Caco-2 (cell line): ENCODE data around the gene REX1BD. TPM values are rescaled to one million over a fixed set of nuclear protein-coding genes. Genes with fewer than 3 reads are reported as not detected.

Source experiments
- BruUV-seq: library from RNA; stranded (reverse); fragments of 400-500 nt; replicated peaks from 2 replicates; lab custom pipeline; 2021; lab: Mats Ljungman, UMichigan
- CTCF ChIA-PET: fragments of 300-600 bp; sonication (Branson Sonifier 250); formaldehyde crosslinking; loops from one replicate; lab custom pipeline; 2022; ENCODE audit warnings: antibody characterized with exemption; lab: Charles Lee
- POLR2A ChIA-PET: fragments of 300-600 bp; sonication (Branson Sonifier 250); formaldehyde crosslinking; loops from one replicate; lab custom pipeline; 2022; ENCODE audit warnings: antibody characterized with exemption; lab: Charles Lee
- DNase-seq, 2 experiments: peaks; one replicate each; pipeline versions ENCODE4 v3.0.0 to v3.0.0-alpha.2; 2020 to 2022
- H3K27me3 ChIP-seq: replicated peaks from 2 replicates; pipeline ENCODE4 v1.6.0; 2011; ENCODE audit warnings: low read length; ENCODE audit not compliant: control insufficient read depth, insufficient read depth
- H3K36me3 ChIP-seq: 2 replicates; pipeline ENCODE4 v1.5.1; 2011; ENCODE audit warnings: low read length; ENCODE audit not compliant: control insufficient read depth, insufficient read depth
- H3K4me1 ChIP-seq: fragments of 250-450 bp; sonication (Bioruptor Pico); 2 replicates; pipeline ENCODE4 v1.5.1; 2020; ENCODE audit warnings: mild to moderate bottlenecking
- H3K4me3 ChIP-seq: 2 replicates; pipeline ENCODE4 v1.5.1; 2011; ENCODE audit warnings: low read depth, mild to moderate bottlenecking, control low read depth, low read length
- H3K9me3 ChIP-seq: fragments of 250-450 bp; sonication (Bioruptor Pico); 2 replicates; pipeline ENCODE4 v1.5.1; 2020; ENCODE audit warnings: mild to moderate bottlenecking, moderate library complexity
- H3K27ac Mint-ChIP-seq: one replicate; pipeline ENCODE4 v1.8.0; 2022; ENCODE audit warnings: mixed read lengths; ENCODE audit not compliant: unreplicated experiment
- H3K27me3 Mint-ChIP-seq: one replicate; pipeline ENCODE4 v1.8.0; 2022; ENCODE audit warnings: mixed read lengths; ENCODE audit not compliant: insufficient read depth, unreplicated experiment
- H3K36me3 Mint-ChIP-seq: one replicate; pipeline ENCODE4 v1.8.0; 2022; ENCODE audit warnings: mild to moderate bottlenecking, mixed read lengths; ENCODE audit not compliant: insufficient read depth, unreplicated experiment
- H3K4me1 Mint-ChIP-seq: one replicate; pipeline ENCODE4 v1.8.0; 2022; ENCODE audit warnings: low read depth, mixed read lengths; ENCODE audit not compliant: unreplicated experiment
- H3K4me3 Mint-ChIP-seq: one replicate; pipeline ENCODE4 v1.8.0; 2022; ENCODE audit warnings: mild to moderate bottlenecking, moderate library complexity, mixed read lengths; ENCODE audit not compliant: unreplicated experiment
- H3K9me3 Mint-ChIP-seq: one replicate; pipeline ENCODE4 v1.8.0; 2022; ENCODE audit warnings: mixed read lengths; ENCODE audit not compliant: unreplicated experiment
- intact Hi-C: fragments of 100-400 bp; cut with micrococcal nuclease; formaldehyde crosslinking; loops from one replicate; pipeline ENCODE4 v1.10.0; 2022; ENCODE audit not compliant: unreplicated experiment
- total RNA-seq: library from RNA; stranded (reverse); gene quantifications from 2 replicates; pipeline ENCODE4 v1.2.3, GENCODE V29; 2022
- TF ChIP-seq, protein P1 (sequence below), 2 experiments: fragments of 200-600 bp in 1 of 2; IDR thresholded peaks; 1 replicate in 1 of 2; 2 replicates in 1 of 2; pipeline versions ENCODE4 v1.5.1 to v1.8.0; 2011 to 2022; ENCODE audit warnings: antibody characterized with exemption in 1 of 2, control low read depth in 1 of 2, inconsistent platforms in 1 of 2, low read depth in 1 of 2, low read length in 1 of 2, mild to moderate bottlenecking in 1 of 2, moderate library complexity in 1 of 2; ENCODE audit not compliant: insufficient read depth in 1 of 2, severe bottlenecking in 1 of 2, unreplicated experiment in 1 of 2

Gene REX1BD
- total RNA-seq, 1 experiment from 2014 or later = 48.3 TPM

DNA sequence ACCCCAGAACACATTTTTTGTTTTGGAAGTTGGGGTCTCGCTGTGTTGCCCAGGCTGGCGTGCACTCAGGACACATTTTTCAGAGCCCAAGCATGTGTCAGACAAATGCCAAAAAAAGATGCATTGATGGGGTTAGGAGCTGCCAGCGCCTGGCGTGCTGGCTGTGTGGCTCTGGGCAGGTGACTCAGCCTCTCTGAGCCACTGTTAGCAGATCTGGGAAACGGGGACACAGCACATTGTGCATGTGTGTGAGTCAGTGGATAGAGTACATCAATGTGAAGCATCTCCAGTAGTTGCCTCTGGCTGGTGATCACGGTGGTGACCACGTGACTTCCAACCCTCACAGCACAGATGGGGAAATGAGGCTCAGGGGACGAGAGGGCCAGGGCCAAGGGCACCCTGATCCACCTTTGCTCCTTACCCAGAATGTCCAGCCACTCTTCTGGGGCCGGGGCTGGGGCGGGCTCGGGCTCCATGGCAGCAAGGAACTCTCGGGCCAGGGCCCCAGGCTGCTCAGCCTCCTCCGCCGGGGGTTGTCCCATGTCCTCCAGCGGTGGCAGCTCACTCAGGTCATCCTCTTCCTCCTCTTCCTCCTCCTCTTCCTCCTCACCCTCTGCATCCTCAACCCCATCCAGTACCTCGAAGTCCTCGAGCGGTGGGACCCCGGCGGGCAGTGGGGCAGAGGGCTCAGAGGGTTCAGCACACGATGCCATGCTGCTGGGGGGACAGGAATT, 47.2 kb upstream of the REX1BD start:
- no peaks in the 10 kb centered on the region for H3K27me3 Mint-ChIP-seq
- no peak overlapping the region for H3K4me3 Mint-ChIP-seq
- ChIA-PET POLR2A (no interaction called here), CTCF (no interaction called here)
- TF ChIP-seq, protein P1, sequence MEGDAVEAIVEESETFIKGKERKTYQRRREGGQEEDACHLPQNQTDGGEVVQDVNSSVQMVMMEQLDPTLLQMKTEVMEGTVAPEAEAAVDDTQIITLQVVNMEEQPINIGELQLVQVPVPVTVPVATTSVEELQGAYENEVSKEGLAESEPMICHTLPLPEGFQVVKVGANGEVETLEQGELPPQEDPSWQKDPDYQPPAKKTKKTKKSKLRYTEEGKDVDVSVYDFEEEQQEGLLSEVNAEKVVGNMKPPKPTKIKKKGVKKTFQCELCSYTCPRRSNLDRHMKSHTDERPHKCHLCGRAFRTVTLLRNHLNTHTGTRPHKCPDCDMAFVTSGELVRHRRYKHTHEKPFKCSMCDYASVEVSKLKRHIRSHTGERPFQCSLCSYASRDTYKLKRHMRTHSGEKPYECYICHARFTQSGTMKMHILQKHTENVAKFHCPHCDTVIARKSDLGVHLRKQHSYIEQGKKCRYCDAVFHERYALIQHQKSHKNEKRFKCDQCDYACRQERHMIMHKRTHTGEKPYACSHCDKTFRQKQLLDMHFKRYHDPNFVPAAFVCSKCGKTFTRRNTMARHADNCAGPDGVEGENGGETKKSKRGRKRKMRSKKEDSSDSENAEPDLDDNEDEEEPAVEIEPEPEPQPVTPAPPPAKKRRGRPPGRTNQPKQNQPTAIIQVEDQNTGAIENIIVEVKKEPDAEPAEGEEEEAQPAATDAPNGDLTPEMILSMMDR (IDR thresholded peaks at IDR 0.05; ENCODE audit: insufficient read depth in 1 of 2, low read depth in 1 of 2, low read length in 1 of 2, severe bottlenecking in 1 of 2, unreplicated experiment in 1 of 2) = no peak
- peaks cover 11% of the 10 kb centered on the region for H3K4me1 ChIP-seq
- no peaks in the 10 kb centered on the region for H3K4me1 Mint-ChIP-seq
- H3K27ac Mint-ChIP-seq = no peak overlapping the region
- no peaks in the 10 kb centered on the region for H3K27me3 ChIP-seq
- intact Hi-C loops = no loop called here
- H3K4me3 ChIP-seq = no peak overlapping the region
- TSS peak; percentile 10 for BruUV-seq
- peaks cover 24% of the 10 kb centered on the region for H3K36me3 Mint-ChIP-seq
- no peaks in the 10 kb centered on the region for H3K9me3 Mint-ChIP-seq
- no peaks in the 10 kb centered on the region for H3K9me3 ChIP-seq
- peaks cover 2% of the 10 kb centered on the region; the same call in 1 of the 2 replicates for H3K36me3 ChIP-seq
- no peak for DNase-seq

DNA sequence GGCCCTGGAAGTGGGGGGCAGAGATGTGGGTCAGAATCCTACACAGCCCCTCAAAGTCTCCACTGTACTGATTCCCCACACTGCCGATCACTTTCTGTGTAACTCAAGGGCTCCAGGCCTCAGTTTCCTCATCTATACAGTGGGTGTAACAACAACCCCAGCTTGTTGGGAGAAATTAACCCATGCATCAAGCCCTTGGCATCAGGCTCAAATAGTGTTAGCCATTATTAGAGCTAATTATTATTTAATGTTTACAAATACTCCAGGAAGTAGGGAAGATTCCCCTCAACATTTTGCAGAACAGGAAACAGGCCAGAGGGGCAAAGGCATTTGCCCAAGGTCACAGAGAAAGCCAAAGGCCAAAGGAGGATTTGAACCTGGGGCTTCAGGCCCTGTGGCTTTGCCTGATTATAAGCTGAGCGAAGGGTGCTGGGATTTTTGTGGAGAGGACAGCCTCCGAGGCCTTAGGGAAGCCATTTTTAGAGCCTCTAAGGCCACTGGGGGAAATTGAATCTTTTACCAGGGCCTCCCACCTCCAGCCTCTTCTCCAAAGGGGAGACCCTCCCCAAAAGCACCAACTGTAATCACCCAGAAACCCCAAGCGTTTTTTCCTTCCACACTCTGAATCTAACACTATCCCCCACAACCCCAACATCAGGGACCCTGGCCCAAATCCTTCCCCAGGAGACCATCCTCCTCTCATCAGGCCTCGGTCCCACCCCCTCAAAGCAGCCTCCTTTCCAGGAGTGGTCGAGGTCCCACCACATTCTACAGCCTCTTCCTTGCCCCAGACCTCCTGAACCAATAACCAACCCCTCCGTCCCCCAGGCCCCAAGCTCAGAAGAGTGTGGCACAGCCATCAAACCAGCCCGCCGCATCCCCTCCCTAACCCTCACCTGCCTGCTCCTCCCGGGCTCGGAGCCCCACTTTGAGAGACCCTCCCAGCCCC, 46.3 kb upstream of the REX1BD start:
- TF ChIP-seq, protein P1 (IDR thresholded peaks at IDR 0.05; ENCODE audit: insufficient read depth in 1 of 2, low read depth in 1 of 2, low read length in 1 of 2, severe bottlenecking in 1 of 2, unreplicated experiment in 1 of 2) = no peak
- Mint-ChIP-seq H3K4me3 (peak overlapping the region; percentile 82), H3K4me1 (no peaks in the 10 kb centered on the region), H3K36me3 (peaks cover 24% of the 10 kb centered on the region), H3K9me3 (no peaks in the 10 kb centered on the region), H3K27ac (peak overlapping the region; percentile 63), H3K27me3 (no peaks in the 10 kb centered on the region)
- H3K4me1 ChIP-seq = peaks cover 11% of the 10 kb centered on the region
- POLR2A ChIA-PET = interaction anchor here (0.7 kb wide), 1 partner anchor 377 kb away, joined by 3 read pairs; the partner anchor contains the start of gene COPE
- DNase-seq = no peak
- intact Hi-C loops = no loop called here
- H3K36me3 ChIP-seq = peaks cover 2% of the 10 kb centered on the region; the same call in 1 of the 2 replicates
- CTCF ChIA-PET = interaction anchor here (0.6 kb wide), 1 partner anchor 21 kb away, joined by 3 read pairs; the partner anchor contains the start of gene ELL
- H3K9me3 ChIP-seq = no peaks in the 10 kb centered on the region
- no TSS peak for BruUV-seq
- H3K4me3 ChIP-seq = peak overlapping the region; percentile 84
- no peaks in the 10 kb centered on the region for H3K27me3 ChIP-seq
